Mucosa of rectum (tissue), 2 donors: Measurements from ENCODE around the gene CCDC127.
"Not testable (repeated sequence)": the region's sequence is repeated elsewhere in the genome, so short reads cannot be mapped to it uniquely, and the experiment has no call there.

Experiments
- H3K27ac ChIP-seq, 2 donors: one replicate each; pipeline ENCODE4 v1.7.0; 2013; ENCODE audit warnings: inconsistent platforms in 2 of 2, low read depth in 2 of 2, low read length in 2 of 2
- H3K27me3 ChIP-seq, 2 donors: one replicate each; pipeline ENCODE4 v1.7.0; 2013; ENCODE audit warnings: low read length in 2 of 2; ENCODE audit not compliant: control insufficient read depth in 2 of 2, insufficient read depth in 2 of 2
- H3K36me3 ChIP-seq, 2 donors: one replicate each; pipeline ENCODE4 v1.7.0; 2013; ENCODE audit warnings: low read length in 2 of 2; ENCODE audit not compliant: control insufficient read depth in 2 of 2, insufficient read depth in 2 of 2
- H3K4me1 ChIP-seq, 2 donors: one replicate each; pipeline ENCODE4 v1.7.0; 2013; ENCODE audit warnings: low read length in 2 of 2, mild to moderate bottlenecking in 1 of 2; ENCODE audit not compliant: control insufficient read depth in 2 of 2, insufficient read depth in 2 of 2
- H3K4me3 ChIP-seq, 2 donors: one replicate each; pipeline ENCODE4 v1.7.0; 2013; ENCODE audit warnings: low read length in 2 of 2
- H3K9ac ChIP-seq, 2 donors: one replicate each; pipeline ENCODE4 v1.7.0; 2013; ENCODE audit warnings: low read length in 2 of 2, low read depth in 1 of 2, mild to moderate bottlenecking in 1 of 2
- H3K9me3 ChIP-seq, 2 donors: one replicate each; pipeline ENCODE4 v1.7.0; 2013; ENCODE audit warnings: low read length in 2 of 2; ENCODE audit not compliant: control insufficient read depth in 2 of 2
- donor health status: healthy.
- donor health status: Normal muscosa, but diverticular disease.

The CCDC127 gene

GRCh38 chr5:252546-252945 is 34.6 kb upstream of the CCDC127 start:
- Histone ChIP-seq H3K36me3 (peaks cover 35% of the 10 kb centered on the region in 2 donors), H3K4me1 (peaks cover 0 to 10% of the 10 kb centered on the region in 2 donors), H3K9ac (no peak overlapping the region), H3K27me3 (no peaks in the 10 kb centered on the region), H3K4me3 (no peak overlapping the region), H3K27ac (peak overlapping the region in 1 of 2 donors; percentile 39), H3K9me3 (no peaks in the 10 kb centered on the region)

- peak overlapping the region in 1 of 2 donors; percentile 39 for H3K27ac ChIP-seq
- not testable (repeated sequence) for H3K9ac ChIP-seq, H3K9me3 ChIP-seq, H3K4me3 ChIP-seq, H3K27me3 ChIP-seq
- peaks cover 0 to 10% of the 10 kb centered on the region in 2 donors for H3K4me1 ChIP-seq
- H3K36me3 ChIP-seq: peaks cover 33 to 36% of the 10 kb centered on the region in 2 donors
These were observed 34.0 kb upstream of the CCDC127 start for GRCh38 chr5:251975-252374.

GRCh38 chr5:251538-251937 is 33.6 kb upstream of the CCDC127 start:
- H3K9me3 ChIP-seq, H3K9ac ChIP-seq, H3K27me3 ChIP-seq, H3K4me3 ChIP-seq: not testable (repeated sequence)
- peaks cover 0 to 10% of the 10 kb centered on the region in 2 donors for H3K4me1 ChIP-seq
- H3K36me3 ChIP-seq: peaks cover 31 to 32% of the 10 kb centered on the region in 2 donors
- H3K27ac ChIP-seq: peak overlapping the region in 1 of 2 donors; percentile 39

- peaks cover 0 to 10% of the 10 kb centered on the region in 2 donors for H3K4me1 ChIP-seq
- H3K36me3 ChIP-seq: peaks cover 29 to 31% of the 10 kb centered on the region in 2 donors
- H3K4me3 ChIP-seq, H3K9me3 ChIP-seq, H3K9ac ChIP-seq, H3K27ac ChIP-seq, H3K27me3 ChIP-seq: not testable (repeated sequence)
These were observed 33.1 kb upstream of the CCDC127 start for GRCh38 chr5:251016-251415.

- not testable (repeated sequence) for H3K9ac ChIP-seq, H3K27ac ChIP-seq, H3K9me3 ChIP-seq, H3K4me1 ChIP-seq, H3K27me3 ChIP-seq, H3K4me3 ChIP-seq
- H3K36me3 ChIP-seq: peaks cover 29 to 31% of the 10 kb centered on the region in 2 donors
These were observed 32.4 kb upstream of the CCDC127 start for GRCh38 chr5:250396-250795.

GRCh38 chr5:245717-246116 is 27.8 kb upstream of the CCDC127 start:
- not testable (repeated sequence) for H3K27me3 ChIP-seq, H3K27ac ChIP-seq, H3K4me3 ChIP-seq, H3K9me3 ChIP-seq, H3K4me1 ChIP-seq, H3K9ac ChIP-seq
- peaks cover 34 to 35% of the 10 kb centered on the region in 2 donors for H3K36me3 ChIP-seq

- H3K9ac ChIP-seq, H3K27ac ChIP-seq, H3K4me3 ChIP-seq, H3K4me1 ChIP-seq, H3K27me3 ChIP-seq, H3K9me3 ChIP-seq: not testable (repeated sequence)
- peaks cover 32 to 41% of the 10 kb centered on the region in 2 donors for H3K36me3 ChIP-seq
These were observed 25.9 kb upstream of the CCDC127 start for GRCh38 chr5:243683-244367.

- not testable (repeated sequence) for H3K9me3 ChIP-seq, H3K9ac ChIP-seq, H3K4me1 ChIP-seq, H3K4me3 ChIP-seq, H3K27me3 ChIP-seq, H3K27ac ChIP-seq
- peaks cover 24 to 40% of the 10 kb centered on the region in 2 donors for H3K36me3 ChIP-seq
These were observed 23.2 kb upstream of the CCDC127 start for GRCh38 chr5:241045-241669.

- H3K4me3 ChIP-seq, H3K9me3 ChIP-seq, H3K9ac ChIP-seq, H3K27ac ChIP-seq, H3K4me1 ChIP-seq, H3K27me3 ChIP-seq: not testable (repeated sequence)
- H3K36me3 ChIP-seq: peaks cover 24 to 42% of the 10 kb centered on the region in 2 donors
These were observed 22.6 kb upstream of the CCDC127 start for GRCh38 chr5:240550-240949.

GRCh38 chr5:237931-238330 is 20.0 kb upstream of the CCDC127 start:
- H3K27ac ChIP-seq, H3K9ac ChIP-seq, H3K4me3 ChIP-seq, H3K9me3 ChIP-seq, H3K27me3 ChIP-seq, H3K4me1 ChIP-seq: not testable (repeated sequence)
- H3K36me3 ChIP-seq: peaks cover 41 to 54% of the 10 kb centered on the region in 2 donors
